Neural cell (in vitro differentiated cells): ENCODE data around the gene PHYH. TPM values are rescaled to one million over a fixed set of nuclear protein-coding genes. Genes with fewer than 3 reads are reported as not detected.
"Not testable (repeated sequence)": the region's sequence is repeated elsewhere in the genome, so short reads cannot be mapped to it uniquely, and the experiment has no call there.

Source experiments
- H2AFZ ChIP-seq: fragments of 200-600, 300-800 bp; sonication (generic), shearing (Covaris generic); 2 replicates; pipeline ENCODE4 v1.6.0; 2014; ENCODE audit warnings: low read depth, mild to moderate bottlenecking, antibody characterized with exemption, low read length, moderate library complexity
- H3F3A ChIP-seq: fragments of 200-600 bp; shearing (Covaris generic); 2 replicates; pipeline ENCODE4 v1.6.1; 2016; ENCODE audit warnings: mild to moderate bottlenecking, moderate library complexity, mixed read lengths, antibody characterized with exemption, low read length; ENCODE audit not compliant: insufficient read depth, poor library complexity, severe bottlenecking
- H3K27ac ChIP-seq: fragments of 200-600, 300-800 bp; sonication (generic), shearing (Covaris generic); 2 replicates; pipeline ENCODE4 v1.5.1; 2014; ENCODE audit warnings: mild to moderate bottlenecking, low read length, moderate library complexity
- H3K27me3 ChIP-seq: fragments of 300-800, 200-600 bp; sonication (generic), shearing (Covaris generic); 2 replicates; pipeline ENCODE4 v1.6.0; 2014; ENCODE audit warnings: mild to moderate bottlenecking, low read depth, low read length, moderate library complexity; ENCODE audit not compliant: insufficient read depth
- H3K36me3 ChIP-seq: fragments of 300-800, 200-600 bp; sonication (generic), shearing (Covaris generic); 2 replicates; pipeline ENCODE4 v1.5.1; 2014; ENCODE audit warnings: mild to moderate bottlenecking, antibody characterized with exemption, low read length, moderate library complexity; ENCODE audit not compliant: insufficient read depth
- H3K4me2 ChIP-seq: fragments of 300-800, 200-600 bp; sonication (generic), shearing (Covaris generic); 2 replicates; pipeline ENCODE4 v1.6.0; 2014; ENCODE audit warnings: mild to moderate bottlenecking, low read length
- H3K4me3 ChIP-seq: fragments of 300-800, 200-600 bp; sonication (generic), shearing (Covaris generic); 2 replicates; pipeline ENCODE4 v1.5.1; 2014; ENCODE audit warnings: mild to moderate bottlenecking, low read length, moderate library complexity
- H3K79me2 ChIP-seq: fragments of 200-600 bp; shearing (Covaris generic); replicated peaks from 2 replicates; pipeline ENCODE4 v1.6.0; 2014; ENCODE audit warnings: mild to moderate bottlenecking, low read length, moderate library complexity; ENCODE audit not compliant: insufficient read depth
- H3K9ac ChIP-seq: fragments of 300-800, 200-600 bp; sonication (generic), shearing (Covaris generic); 2 replicates; pipeline ENCODE4 v1.6.1; 2016; ENCODE audit warnings: mild to moderate bottlenecking, low read length, mixed read lengths
- H3K9me2 ChIP-seq: fragments of 200-600 bp; shearing (Covaris generic); 2 replicates; pipeline ENCODE4 v1.6.1; 2016; ENCODE audit warnings: mild to moderate bottlenecking, low read length, mixed read lengths; ENCODE audit not compliant: insufficient read depth
- H3K9me3 ChIP-seq: fragments of 200-600, 300-800 bp; sonication (generic), shearing (Covaris generic); 2 replicates; pipeline ENCODE4 v1.6.1; 2016; ENCODE audit warnings: mild to moderate bottlenecking, mixed run types, low read length, moderate library complexity, mixed read lengths
- H4K20me1 ChIP-seq: fragments of 200-600 bp; shearing (Covaris generic); 2 replicates; pipeline ENCODE4 v1.6.1; 2016; ENCODE audit warnings: mild to moderate bottlenecking, mixed run types; ENCODE audit not compliant: insufficient read depth
- CTCF ChIP-seq: fragments of 450-650 bp; IDR thresholded peaks from 2 replicates; pipeline ENCODE4 v1.5.1; 2014; ENCODE audit warnings: antibody characterized with exemption, mild to moderate bottlenecking, moderate library complexity; ENCODE audit not compliant: poor library complexity, severe bottlenecking
- EP300 ChIP-seq: fragments of 450-650 bp; conservative IDR thresholded peaks from 2 replicates; pipeline ENCODE4 v1.6.1; 2014; ENCODE audit warnings: antibody characterized with exemption, mild to moderate bottlenecking, moderate library complexity; ENCODE audit not compliant: poor library complexity, severe bottlenecking
- EZH2 ChIP-seq: fragments of 200-600, 300-800 bp; shearing (Covaris generic), sonication (generic); IDR thresholded peaks from 2 replicates; pipeline ENCODE4 v1.6.1; 2014; ENCODE audit warnings: antibody characterized with exemption, low read length, borderline replicate concordance, mild to moderate bottlenecking; ENCODE audit not compliant: insufficient read depth, poor library complexity, severe bottlenecking
- MXI1 ChIP-seq: fragments of 450-650 bp; conservative IDR thresholded peaks from 2 replicates; pipeline ENCODE4 v1.6.1; 2014; ENCODE audit warnings: antibody characterized with exemption, mild to moderate bottlenecking; ENCODE audit not compliant: poor library complexity, severe bottlenecking
- POLR2AphosphoS5 ChIP-seq: IDR thresholded peaks from 2 replicates; pipeline ENCODE4 v1.6.1; 2012
- RAD21 ChIP-seq: fragments of 450-650 bp; conservative IDR thresholded peaks from 2 replicates; pipeline ENCODE4 v1.6.1; 2014; ENCODE audit warnings: antibody characterized with exemption, mild to moderate bottlenecking, moderate library complexity
- REST ChIP-seq: IDR thresholded peaks from 2 replicates; pipeline ENCODE4 v1.6.1; 2012; ENCODE audit warnings: borderline replicate concordance
- SMC3 ChIP-seq: fragments of 450-650 bp; conservative IDR thresholded peaks from 2 replicates; pipeline ENCODE4 v1.6.1; 2014; ENCODE audit warnings: antibody characterized with exemption, mild to moderate bottlenecking, moderate library complexity; ENCODE audit not compliant: poor library complexity
- TAF1 ChIP-seq: IDR thresholded peaks from 2 replicates; pipeline ENCODE4 v1.6.1; 2012; ENCODE audit warnings: low read depth
- polyA plus RNA-seq: library from polyadenylated mRNA; depleted of rRNA; stranded (reverse); fragments of >200 nt; gene quantifications from 2 replicates; pipeline ENCODE4 v1.2.3, GENCODE V29; 2014

The PHYH gene
- polyA plus RNA-seq, 1 donor from 2014 or later = 7.7 TPM

GRCh38 chr10:13284050-13284449, 15.8 kb downstream of the PHYH start:
- no peak for TF ChIP-seq POLR2AphosphoS5
- TF ChIP-seq EP300 = no peak
- no peak for TF ChIP-seq SMC3
- TF ChIP-seq CTCF = no peak
- TF ChIP-seq TAF1 = no peak
- TF ChIP-seq EZH2 = no peak
- TF ChIP-seq REST = no peak
- TF ChIP-seq RAD21 = no peak
- no peak for TF ChIP-seq MXI1
- Histone ChIP-seq H3K27ac (no peak overlapping the region), H4K20me1 (no peaks in the 10 kb centered on the region), H3K36me3 (no peaks in the 10 kb centered on the region), H3K9ac (no peak overlapping the region), H3F3A (no peaks in the 10 kb centered on the region), H2AFZ (no peak overlapping the region), H3K4me2 (no peak overlapping the region), H3K79me2 (no peaks in the 10 kb centered on the region), H3K9me3 (no peaks in the 10 kb centered on the region), H3K27me3 (no peaks in the 10 kb centered on the region), H3K9me2 (no peaks in the 10 kb centered on the region), H3K4me3 (no peak overlapping the region)

GRCh38 chr10:13282348-13282747, 17.5 kb downstream of the PHYH start:
- H3K9me3 ChIP-seq, H3K9ac ChIP-seq, H4K20me1 ChIP-seq, H3K36me3 ChIP-seq, H3F3A ChIP-seq, H3K4me3 ChIP-seq, H3K9me2 ChIP-seq, H3K27me3 ChIP-seq, H3K27ac ChIP-seq, H3K4me2 ChIP-seq, H3K79me2 ChIP-seq, H2AFZ ChIP-seq: not testable (repeated sequence)

- Histone ChIP-seq H3K27ac (no peak overlapping the region), H3K4me2 (no peak overlapping the region), H3K36me3 (no peaks in the 10 kb centered on the region), H3K4me3 (no peak overlapping the region), H3K9me3 (no peaks in the 10 kb centered on the region), H3K27me3 (no peaks in the 10 kb centered on the region), H2AFZ (no peak overlapping the region), H3K79me2 (no peaks in the 10 kb centered on the region), H3K9me2 (no peaks in the 10 kb centered on the region), H4K20me1 (no peaks in the 10 kb centered on the region), H3K9ac (no peak overlapping the region), H3F3A (no peaks in the 10 kb centered on the region)
- TF ChIP-seq TAF1 (no peak), EP300 (no peak), CTCF (no peak), MXI1 (no peak), SMC3 (no peak), REST (no peak), POLR2AphosphoS5 (no peak), EZH2 (no peak), RAD21 (no peak)
Measured at GRCh38 chr10:13276749-13277365, 23.0 kb downstream of the PHYH start.
